HG02938 (cell line): Measurements from ENCODE around the gene ZNF574.

Experiments
- ATAC-seq: cut with Tn5 transposase; IDR thresholded peaks from one replicate; pipeline ENCODE4 v1.9.1; 2021; ENCODE audit warnings: mild to moderate bottlenecking, moderate library complexity; ENCODE audit not compliant: unreplicated experiment

The ZNF574 gene

DNA sequence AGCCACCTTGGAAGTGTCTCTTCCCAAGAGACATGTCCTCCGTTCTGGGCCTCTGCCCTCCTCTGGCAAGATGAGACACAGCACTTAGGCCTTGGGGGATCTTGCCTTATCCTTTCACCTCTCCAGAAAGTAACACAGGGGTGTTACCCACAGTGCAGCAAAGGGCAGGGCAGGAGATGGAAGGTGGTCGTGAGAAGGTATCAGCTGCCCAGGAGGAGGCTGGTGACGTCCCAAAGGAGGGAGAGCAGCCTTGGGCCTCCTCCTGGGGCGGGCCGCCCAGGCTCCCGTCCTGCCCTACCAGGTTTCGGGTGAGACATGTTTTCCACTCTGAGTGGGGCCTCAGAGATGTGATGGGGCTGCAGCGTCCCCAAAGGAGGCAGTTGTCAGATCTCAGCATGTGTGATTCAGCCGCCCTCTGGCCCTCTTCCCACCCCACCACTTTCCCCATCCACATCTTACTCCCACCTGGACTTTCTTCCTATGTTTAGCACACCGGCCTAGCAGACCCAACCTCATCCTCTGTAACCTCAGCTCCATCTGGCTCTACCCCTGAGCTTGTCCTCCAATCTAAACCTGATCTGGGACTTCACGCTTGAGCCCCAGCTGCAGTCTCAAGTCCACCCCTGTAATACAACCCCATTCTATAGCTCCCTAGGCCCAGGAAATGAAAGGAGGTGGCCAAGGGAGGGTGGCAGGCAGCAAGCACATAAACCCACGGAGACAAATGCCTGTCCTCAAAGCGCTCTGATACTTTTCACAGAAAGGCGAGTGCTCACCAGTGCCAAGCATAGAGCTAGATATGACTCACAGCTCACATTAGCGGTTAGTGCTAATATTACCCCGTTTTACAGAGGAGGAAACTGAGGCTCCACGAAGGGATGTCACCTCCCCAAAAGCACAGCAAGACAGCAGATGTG, 47.0 kb downstream of the ZNF574 start:
- ATAC-seq: no peak

DNA sequence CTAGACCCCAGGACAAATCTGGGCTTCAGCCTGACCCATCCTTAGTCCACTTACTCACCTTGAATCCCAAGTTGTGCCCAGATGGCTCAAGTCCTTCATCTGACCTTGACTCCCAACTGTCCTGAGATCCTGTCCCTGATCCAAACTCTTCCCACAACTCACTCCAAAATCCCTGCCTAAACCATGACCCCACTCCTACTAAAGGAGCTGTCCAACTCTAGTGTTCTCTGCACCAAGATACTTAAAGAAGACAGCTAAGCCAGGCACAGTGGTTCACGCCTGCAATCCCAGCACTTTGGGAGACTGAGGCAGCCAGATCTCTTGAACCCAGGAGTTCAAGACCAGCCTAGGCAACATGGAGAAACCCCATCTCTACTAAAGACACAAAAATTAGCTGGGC, 47.8 kb downstream of the ZNF574 start:
- ATAC-seq: no peak

DNA sequence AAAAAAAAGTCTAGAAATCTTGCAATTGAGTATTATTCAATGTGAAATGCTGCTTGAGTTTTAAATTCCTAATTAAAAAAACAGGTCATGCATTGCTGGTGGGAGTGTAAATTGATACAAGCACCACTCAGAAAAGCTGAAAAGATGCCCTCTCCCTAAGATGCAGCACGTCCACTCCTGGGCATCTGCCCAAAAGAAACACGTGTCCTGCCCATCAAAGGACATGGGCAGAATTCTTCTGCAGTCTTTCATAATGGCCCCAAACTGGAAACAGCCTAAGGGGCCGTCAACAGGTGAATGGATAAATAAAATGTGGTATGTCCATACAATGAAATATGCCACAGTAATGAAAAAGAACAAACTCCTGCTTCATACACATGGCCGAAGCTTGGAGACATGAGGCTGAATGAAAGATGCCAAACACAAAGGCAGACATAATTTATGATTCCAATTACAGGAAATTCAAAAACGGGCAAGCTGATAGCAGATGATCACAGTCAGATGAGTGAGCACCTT, 48.5 kb downstream of the ZNF574 start:
- no peak for ATAC-seq

DNA sequence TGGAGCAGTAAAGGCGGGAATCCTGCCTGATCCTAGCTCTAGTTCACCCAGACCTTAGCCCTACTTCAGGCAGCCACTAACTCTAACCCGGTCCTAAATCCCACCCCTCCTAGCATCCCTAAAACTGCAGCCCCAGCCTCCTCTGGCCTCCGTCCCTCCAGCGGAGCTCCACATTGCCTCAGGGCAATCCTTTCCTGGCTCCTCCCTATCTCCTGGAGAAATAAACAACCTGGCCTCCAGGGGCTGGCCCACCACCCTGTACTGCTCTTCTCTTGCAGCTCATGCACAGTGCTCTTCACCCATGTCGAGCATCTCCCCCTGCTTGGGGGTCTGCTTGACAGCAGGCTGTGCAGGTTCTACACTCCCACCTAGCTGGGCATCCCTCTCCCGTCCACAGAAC, 49.6 kb downstream of the ZNF574 start:
- no peak for ATAC-seq

DNA sequence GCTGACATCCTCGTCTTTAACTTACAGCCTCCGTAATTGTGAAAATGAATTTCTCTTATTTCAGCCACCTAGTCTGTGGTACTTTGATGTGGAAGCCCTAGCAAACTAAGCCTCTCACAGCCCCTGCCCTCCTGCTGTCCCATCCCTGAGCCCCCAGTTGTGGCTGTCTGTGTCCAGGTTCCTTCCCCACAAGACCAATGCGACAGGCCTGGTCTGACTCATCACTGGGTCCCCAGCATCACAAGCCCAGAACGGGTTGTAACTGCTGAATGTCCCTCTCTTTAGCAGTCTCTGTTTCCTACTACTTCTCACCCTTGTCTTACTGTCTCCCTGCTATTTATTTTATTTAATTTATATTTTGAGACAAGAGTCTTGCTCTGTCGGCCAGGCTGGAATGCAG, 50.6 kb downstream of the ZNF574 start:
- no peak for ATAC-seq

DNA sequence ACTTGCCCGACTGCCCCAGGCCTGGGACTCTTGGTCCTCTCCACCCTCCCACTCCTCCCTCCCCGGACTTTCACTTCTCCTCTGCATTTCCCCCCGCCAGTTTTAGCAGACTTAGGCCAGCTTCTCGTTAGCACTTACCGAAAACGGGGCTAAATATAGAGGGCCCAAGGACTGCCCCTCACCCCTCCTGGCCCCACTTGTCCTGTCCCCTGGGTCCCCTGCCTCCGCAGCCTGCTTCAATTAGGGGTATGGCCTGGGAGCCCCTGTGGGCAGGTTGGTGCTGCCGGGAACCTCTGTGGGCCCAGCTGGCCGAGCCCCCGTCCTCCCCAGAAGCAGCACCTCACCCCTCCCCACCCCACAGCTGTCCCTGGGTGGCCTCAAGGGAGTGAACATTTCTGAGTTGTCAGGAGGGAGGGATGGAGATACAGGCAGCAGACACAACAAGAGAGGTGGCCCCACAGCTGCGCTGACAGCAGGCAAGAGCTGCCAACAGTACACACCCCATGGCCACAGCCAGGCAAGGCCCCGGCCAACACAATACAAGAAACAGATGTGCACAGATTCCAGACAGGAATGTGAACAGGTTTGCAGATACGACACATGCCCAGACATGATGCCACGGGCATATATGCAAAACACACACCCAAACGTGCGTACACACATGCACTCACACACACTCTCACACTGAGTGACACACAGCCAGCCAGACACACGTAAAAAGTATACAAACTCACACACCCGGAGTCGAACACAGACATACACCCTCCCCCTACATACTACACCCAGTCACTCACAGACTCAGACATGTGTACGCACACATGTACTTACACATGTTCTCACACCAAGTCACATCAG, 53.7 kb downstream of the ZNF574 start:
- ATAC-seq: peak; percentile 50

DNA sequence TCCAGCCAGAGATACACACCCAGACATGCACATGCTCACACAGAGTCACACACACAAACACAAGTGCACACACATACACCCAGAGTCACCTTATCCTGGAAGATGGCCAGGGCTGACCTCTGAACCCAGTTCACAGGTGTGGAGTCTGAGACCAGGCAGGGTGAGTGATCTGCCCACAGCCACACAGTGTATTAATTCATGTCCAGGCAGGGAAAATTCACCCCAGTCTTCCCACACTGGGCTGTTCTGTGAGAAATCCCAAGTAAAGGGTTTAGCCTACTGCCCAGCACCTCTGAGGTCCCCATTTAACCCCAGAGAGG, 54.2 kb downstream of the ZNF574 start:
- ATAC-seq: no peak
